Liver (tissue), 3 donors: ENCODE measurements around the gene FAM3B.

Experiments used
- YY1 ChIP-seq: IDR thresholded peaks from 2 replicates; pipeline ENCODE4 v1.6.1; 2016; ENCODE audit warnings: antibody characterized with exemption, mild to moderate bottlenecking
- TF ChIP-seq, protein P1 (sequence below): IDR thresholded peaks from 2 replicates; pipeline ENCODE4 v1.6.1; 2016; ENCODE audit warnings: antibody characterized with exemption, mild to moderate bottlenecking
- TF ChIP-seq, protein P2 (sequence below): IDR thresholded peaks from 2 replicates; pipeline ENCODE4 v1.6.1; 2016; ENCODE audit warnings: antibody characterized with exemption
- TF ChIP-seq, protein P3 (sequence below): fragments of 150-350 bp; IDR thresholded peaks from 2 replicates; pipeline ENCODE4 v1.5.1; 2017; ENCODE audit warnings: improper control_type of control experiment, low read depth, low read length; ENCODE audit not compliant: missing input control
- TF ChIP-seq, protein P4 (sequence below): IDR thresholded peaks from 2 replicates; pipeline ENCODE4 v1.6.1; 2016; ENCODE audit warnings: antibody characterized with exemption
- donor health status: healthy.
- donor health status: healthy.

DNA sequence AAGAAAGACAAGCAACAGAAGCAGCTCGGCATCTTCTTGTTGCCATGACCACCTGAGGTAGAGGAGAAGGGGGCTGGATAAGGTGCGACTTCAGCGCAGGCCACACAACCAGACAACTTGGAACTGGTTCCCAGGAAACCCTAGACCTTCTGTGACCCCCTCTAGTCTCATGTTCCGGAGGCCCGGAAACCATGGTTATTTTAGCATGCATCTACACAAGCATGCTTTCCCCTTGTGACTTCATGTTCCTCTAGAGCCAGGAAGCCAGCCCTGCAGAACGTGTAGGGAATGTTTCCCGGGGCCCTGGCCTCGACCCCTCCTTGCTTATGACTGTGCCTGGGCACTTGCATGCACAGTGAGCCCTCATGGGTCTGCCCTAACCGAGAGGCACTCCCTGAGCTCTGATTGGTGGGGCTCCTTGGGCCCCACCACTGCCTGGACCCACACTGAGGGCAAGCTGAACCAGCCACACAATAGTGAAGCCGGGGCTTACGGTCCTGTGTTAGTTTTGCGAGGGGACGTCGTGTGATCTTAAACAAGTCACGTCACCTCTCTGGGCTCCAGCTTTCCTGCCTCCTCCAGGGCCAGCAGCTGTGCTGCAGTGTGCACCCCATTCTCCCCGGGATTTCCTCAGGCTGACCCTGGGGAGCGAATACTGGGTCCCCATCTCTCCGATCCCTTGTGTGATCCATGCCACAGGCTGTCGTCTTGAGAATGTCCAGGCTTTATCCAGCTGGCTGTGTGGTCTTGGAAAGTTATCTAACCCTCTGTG, 33.2 kb downstream of the FAM3B start:
- TF ChIP-seq, protein P1, sequence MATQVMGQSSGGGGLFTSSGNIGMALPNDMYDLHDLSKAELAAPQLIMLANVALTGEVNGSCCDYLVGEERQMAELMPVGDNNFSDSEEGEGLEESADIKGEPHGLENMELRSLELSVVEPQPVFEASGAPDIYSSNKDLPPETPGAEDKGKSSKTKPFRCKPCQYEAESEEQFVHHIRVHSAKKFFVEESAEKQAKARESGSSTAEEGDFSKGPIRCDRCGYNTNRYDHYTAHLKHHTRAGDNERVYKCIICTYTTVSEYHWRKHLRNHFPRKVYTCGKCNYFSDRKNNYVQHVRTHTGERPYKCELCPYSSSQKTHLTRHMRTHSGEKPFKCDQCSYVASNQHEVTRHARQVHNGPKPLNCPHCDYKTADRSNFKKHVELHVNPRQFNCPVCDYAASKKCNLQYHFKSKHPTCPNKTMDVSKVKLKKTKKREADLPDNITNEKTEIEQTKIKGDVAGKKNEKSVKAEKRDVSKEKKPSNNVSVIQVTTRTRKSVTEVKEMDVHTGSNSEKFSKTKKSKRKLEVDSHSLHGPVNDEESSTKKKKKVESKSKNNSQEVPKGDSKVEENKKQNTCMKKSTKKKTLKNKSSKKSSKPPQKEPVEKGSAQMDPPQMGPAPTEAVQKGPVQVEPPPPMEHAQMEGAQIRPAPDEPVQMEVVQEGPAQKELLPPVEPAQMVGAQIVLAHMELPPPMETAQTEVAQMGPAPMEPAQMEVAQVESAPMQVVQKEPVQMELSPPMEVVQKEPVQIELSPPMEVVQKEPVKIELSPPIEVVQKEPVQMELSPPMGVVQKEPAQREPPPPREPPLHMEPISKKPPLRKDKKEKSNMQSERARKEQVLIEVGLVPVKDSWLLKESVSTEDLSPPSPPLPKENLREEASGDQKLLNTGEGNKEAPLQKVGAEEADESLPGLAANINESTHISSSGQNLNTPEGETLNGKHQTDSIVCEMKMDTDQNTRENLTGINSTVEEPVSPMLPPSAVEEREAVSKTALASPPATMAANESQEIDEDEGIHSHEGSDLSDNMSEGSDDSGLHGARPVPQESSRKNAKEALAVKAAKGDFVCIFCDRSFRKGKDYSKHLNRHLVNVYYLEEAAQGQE: no peak
- TF ChIP-seq, protein P2, sequence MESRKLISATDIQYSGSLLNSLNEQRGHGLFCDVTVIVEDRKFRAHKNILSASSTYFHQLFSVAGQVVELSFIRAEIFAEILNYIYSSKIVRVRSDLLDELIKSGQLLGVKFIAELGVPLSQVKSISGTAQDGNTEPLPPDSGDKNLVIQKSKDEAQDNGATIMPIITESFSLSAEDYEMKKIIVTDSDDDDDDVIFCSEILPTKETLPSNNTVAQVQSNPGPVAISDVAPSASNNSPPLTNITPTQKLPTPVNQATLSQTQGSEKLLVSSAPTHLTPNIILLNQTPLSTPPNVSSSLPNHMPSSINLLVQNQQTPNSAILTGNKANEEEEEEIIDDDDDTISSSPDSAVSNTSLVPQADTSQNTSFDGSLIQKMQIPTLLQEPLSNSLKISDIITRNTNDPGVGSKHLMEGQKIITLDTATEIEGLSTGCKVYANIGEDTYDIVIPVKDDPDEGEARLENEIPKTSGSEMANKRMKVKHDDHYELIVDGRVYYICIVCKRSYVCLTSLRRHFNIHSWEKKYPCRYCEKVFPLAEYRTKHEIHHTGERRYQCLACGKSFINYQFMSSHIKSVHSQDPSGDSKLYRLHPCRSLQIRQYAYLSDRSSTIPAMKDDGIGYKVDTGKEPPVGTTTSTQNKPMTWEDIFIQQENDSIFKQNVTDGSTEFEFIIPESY: no peak
- TF ChIP-seq, protein P3, sequence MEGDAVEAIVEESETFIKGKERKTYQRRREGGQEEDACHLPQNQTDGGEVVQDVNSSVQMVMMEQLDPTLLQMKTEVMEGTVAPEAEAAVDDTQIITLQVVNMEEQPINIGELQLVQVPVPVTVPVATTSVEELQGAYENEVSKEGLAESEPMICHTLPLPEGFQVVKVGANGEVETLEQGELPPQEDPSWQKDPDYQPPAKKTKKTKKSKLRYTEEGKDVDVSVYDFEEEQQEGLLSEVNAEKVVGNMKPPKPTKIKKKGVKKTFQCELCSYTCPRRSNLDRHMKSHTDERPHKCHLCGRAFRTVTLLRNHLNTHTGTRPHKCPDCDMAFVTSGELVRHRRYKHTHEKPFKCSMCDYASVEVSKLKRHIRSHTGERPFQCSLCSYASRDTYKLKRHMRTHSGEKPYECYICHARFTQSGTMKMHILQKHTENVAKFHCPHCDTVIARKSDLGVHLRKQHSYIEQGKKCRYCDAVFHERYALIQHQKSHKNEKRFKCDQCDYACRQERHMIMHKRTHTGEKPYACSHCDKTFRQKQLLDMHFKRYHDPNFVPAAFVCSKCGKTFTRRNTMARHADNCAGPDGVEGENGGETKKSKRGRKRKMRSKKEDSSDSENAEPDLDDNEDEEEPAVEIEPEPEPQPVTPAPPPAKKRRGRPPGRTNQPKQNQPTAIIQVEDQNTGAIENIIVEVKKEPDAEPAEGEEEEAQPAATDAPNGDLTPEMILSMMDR: no peak
- TF ChIP-seq YY1: no peak
- TF ChIP-seq, protein P4, sequence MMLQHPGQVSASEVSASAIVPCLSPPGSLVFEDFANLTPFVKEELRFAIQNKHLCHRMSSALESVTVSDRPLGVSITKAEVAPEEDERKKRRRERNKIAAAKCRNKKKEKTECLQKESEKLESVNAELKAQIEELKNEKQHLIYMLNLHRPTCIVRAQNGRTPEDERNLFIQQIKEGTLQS: no peak
